Transverse colon (tissue), 4 donors: ENCODE measurements around the gene MYLK. TPM values are rescaled to one million over a fixed set of nuclear protein-coding genes. Genes with fewer than 3 reads are reported as not detected.

Experiments used
- DNase-seq: peaks from one replicate; pipeline ENCODE4 v3.0.0-alpha.2; 2019
- H3K27ac ChIP-seq, 4 donors: fragments of 200-600 bp; sonication (generic); 2 replicates each; pipeline ENCODE4 v1.5.1; 2016 to 2018; ENCODE audit warnings: inconsistent platforms in 4 of 4
- H3K27me3 ChIP-seq: fragments of 200-600 bp; sonication (generic); 2 replicates; pipeline ENCODE4 v1.5.1; 2017; ENCODE audit warnings: inconsistent platforms
- H3K36me3 ChIP-seq, 4 donors: fragments of 200-600 bp; sonication (generic); 2 replicates each; pipeline ENCODE4 v1.5.1; 2017 to 2019; ENCODE audit warnings: inconsistent platforms in 4 of 4
- H3K4me1 ChIP-seq, 4 donors: fragments of 200-600 bp; sonication (generic); 2 replicates each; pipeline ENCODE4 v1.5.1; 2017 to 2020; ENCODE audit warnings: inconsistent platforms in 4 of 4
- H3K4me3 ChIP-seq, 4 donors: fragments of 200-600 bp; sonication (generic); 1 replicate in 1 of 4; 2 replicates in 3 of 4; pipeline versions ENCODE4 v1.5.1 to v1.6.1; 2017 to 2019; ENCODE audit warnings: inconsistent platforms in 4 of 4
- H3K9me3 ChIP-seq, 2 donors: fragments of 200-600 bp; sonication (generic); 2 replicates each; pipeline ENCODE4 v1.5.1; 2017 to 2019; ENCODE audit warnings: inconsistent platforms in 2 of 2
- EP300 ChIP-seq: sonication (generic); formaldehyde crosslinking; IDR thresholded peaks from one replicate; pipeline ENCODE4 v1.6.1; 2017; ENCODE audit warnings: antibody characterized with exemption, low read depth
- POLR2A ChIP-seq: fragments of 450-650 bp; IDR thresholded peaks from one replicate; pipeline ENCODE4 v1.6.1; 2016; ENCODE audit warnings: antibody characterized with exemption, mild to moderate bottlenecking, moderate library complexity
- POLR2AphosphoS5 ChIP-seq, 3 donors: sonication (generic); formaldehyde crosslinking; IDR thresholded peaks; one replicate each; pipeline ENCODE4 v1.6.1; 2016; ENCODE audit warnings: antibody characterized with exemption in 3 of 3
- WGBS, 2 donors: methylation state at CpG; one replicate each; pipeline ENCODE4 v1.1.5; 2018; ENCODE audit warnings: low coverage in 1 of 2; 5-methylcytosine and 5-hydroxymethylcytosine counted together
- in situ Hi-C, 4 donors: fragments of 200-750 bp; cut with MboI; loops; one replicate each; pipeline versions ENCODE4 v1.15.0 to v1.15.1; 2017; ENCODE audit warnings: low sequenced_read_pairs in 3 of 4, low pct_ligation_motif_present in 1 of 4, low pct_unique_long_range_greater_than_20kb in 1 of 4
- intact Hi-C: fragments of 100-400 bp; cut with DNase I; formaldehyde crosslinking; loops from one replicate; pipeline ENCODE4 v1.15.1; 2023; ENCODE audit warnings: low total_unique reads
- total RNA-seq, 4 donors: library from RNA; depleted of rRNA; stranded (reverse); fragments of >200 nt; gene quantifications; one replicate each; pipeline ENCODE4 v1.1.0, GENCODE V29; 2016
- TF ChIP-seq, protein P1 (sequence below), 5 experiments: fragments of 200-600 bp in 3 of 5; fragments of 450-650 bp in 2 of 5; sonication (generic) in 3 of 5; IDR thresholded peaks; 1 replicate in 2 of 5; 2 replicates in 3 of 5; pipeline ENCODE4 v1.5.1; 2016 to 2017; ENCODE audit warnings: antibody characterized with exemption in 5 of 5, inconsistent platforms in 3 of 5, mild to moderate bottlenecking in 2 of 5, moderate library complexity in 1 of 5

The MYLK gene
- total RNA-seq, 4 donors from 2014 or later: 230 to 527 (median 349) TPM

DNA sequence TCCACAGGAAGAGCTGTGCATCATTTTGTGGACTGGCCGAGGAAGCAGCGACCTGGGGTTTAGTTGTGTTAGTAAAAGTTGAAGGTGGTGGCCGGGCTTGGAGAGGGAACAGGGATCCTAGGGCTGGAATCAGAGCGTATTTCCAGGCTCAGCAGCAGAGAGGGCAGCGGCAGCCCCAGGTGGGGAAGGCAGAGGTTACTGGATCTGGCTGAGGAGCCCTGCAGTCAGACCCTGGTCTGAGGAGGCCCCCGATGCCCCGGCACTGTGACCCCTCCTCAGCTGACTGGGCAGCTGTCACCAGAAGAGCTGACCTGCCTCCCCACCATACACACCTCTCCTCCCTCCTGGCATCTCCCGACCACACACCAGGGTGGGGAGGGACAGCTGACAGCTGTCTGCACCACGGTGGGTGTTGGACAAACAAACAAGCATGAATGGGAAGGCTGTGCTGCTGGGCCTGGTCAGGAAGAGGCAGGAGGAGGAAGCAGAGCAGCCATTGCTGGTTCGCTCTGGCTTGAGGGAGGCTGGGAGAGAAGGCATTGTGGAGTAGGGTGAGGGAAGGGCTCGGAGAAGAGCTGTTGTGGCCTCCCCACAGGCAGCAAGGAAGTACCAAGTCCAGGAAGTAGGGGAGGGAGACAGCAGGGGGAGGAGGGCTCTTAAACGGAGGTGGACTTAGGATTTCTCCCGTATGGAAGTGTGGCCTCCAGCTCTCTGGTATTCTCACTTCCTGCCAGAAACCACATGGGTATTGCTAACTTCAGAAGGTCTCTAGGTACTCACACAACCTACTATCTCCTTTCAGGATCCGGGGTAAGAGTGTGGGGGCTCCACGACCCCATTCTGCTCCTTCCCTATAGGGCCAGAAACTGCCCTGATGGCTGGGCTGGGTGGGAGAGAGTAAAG lies 249.7 kb downstream of the MYLK start:
- H3K4me3 ChIP-seq: no peak overlapping the region
- in situ Hi-C loops (no loop called here), intact Hi-C loops (no loop called here)
- no peaks in the 10 kb centered on the region for H3K9me3 ChIP-seq
- peak overlapping the region; percentile 58 to 81 (median 72) for H3K27ac ChIP-seq
- H3K36me3 ChIP-seq: peaks cover 0 to 4% (median 0%) of the 10 kb centered on the region in 4 donors
- DNase-seq: no peak
- TF ChIP-seq POLR2A (no peak), EP300 (no peak), POLR2AphosphoS5 (IDR thresholded peaks at IDR 0.05) (no peak)
- TF ChIP-seq, protein P1, sequence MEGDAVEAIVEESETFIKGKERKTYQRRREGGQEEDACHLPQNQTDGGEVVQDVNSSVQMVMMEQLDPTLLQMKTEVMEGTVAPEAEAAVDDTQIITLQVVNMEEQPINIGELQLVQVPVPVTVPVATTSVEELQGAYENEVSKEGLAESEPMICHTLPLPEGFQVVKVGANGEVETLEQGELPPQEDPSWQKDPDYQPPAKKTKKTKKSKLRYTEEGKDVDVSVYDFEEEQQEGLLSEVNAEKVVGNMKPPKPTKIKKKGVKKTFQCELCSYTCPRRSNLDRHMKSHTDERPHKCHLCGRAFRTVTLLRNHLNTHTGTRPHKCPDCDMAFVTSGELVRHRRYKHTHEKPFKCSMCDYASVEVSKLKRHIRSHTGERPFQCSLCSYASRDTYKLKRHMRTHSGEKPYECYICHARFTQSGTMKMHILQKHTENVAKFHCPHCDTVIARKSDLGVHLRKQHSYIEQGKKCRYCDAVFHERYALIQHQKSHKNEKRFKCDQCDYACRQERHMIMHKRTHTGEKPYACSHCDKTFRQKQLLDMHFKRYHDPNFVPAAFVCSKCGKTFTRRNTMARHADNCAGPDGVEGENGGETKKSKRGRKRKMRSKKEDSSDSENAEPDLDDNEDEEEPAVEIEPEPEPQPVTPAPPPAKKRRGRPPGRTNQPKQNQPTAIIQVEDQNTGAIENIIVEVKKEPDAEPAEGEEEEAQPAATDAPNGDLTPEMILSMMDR (IDR thresholded peaks at IDR 0.05): no peak
- no peaks in the 10 kb centered on the region for H3K27me3 ChIP-seq
- 68% methylated on average over 15 of the region's 15 CpGs; no CpG with 5 or more reads in 1 of the 2 donors for WGBS, 2 donors
- peaks cover 0 to 25% (median 9%) of the 10 kb centered on the region in 4 donors for H3K4me1 ChIP-seq

DNA sequence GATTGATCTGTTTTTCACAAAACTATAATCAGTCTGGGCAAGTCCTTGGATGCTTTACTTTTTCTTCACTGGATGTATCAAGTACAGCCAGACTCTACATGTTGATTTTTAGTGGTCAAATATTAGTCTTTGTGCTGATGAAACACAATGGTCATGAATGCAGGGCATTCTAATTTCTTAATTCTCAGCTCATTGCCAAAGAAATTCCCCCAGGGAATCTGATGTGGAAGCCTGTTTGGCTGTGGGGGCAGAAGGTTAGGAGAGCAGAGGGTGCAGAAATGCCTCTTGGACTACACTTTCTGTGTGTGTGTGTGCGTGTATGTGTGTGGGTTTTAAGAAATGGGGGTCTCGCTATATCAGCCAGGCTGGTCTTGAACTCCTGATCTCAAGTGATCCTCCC lies 250.6 kb downstream of the MYLK start:
- in situ Hi-C loops (no loop called here), intact Hi-C loops (no loop called here)
- peaks cover 0 to 25% (median 12%) of the 10 kb centered on the region in 4 donors for H3K4me1 ChIP-seq
- no peak for DNase-seq
- H3K9me3 ChIP-seq: no peaks in the 10 kb centered on the region
- TF ChIP-seq POLR2A (no peak), POLR2AphosphoS5 (IDR thresholded peaks at IDR 0.05) (no peak), EP300 (no peak)
- TF ChIP-seq, protein P1 (IDR thresholded peaks at IDR 0.05): no peak
- H3K27ac ChIP-seq: peak overlapping the region in 3 of 4 donors; percentile 66 to 81 (median 78)
- no peak overlapping the region for H3K4me3 ChIP-seq
- peaks cover 0 to 4% (median 0%) of the 10 kb centered on the region in 4 donors for H3K36me3 ChIP-seq
- 86% methylated on average over 2 of the region's 2 CpGs; no CpG with 5 or more reads in 1 of the 2 donors for WGBS, 2 donors
- no peaks in the 10 kb centered on the region for H3K27me3 ChIP-seq

DNA sequence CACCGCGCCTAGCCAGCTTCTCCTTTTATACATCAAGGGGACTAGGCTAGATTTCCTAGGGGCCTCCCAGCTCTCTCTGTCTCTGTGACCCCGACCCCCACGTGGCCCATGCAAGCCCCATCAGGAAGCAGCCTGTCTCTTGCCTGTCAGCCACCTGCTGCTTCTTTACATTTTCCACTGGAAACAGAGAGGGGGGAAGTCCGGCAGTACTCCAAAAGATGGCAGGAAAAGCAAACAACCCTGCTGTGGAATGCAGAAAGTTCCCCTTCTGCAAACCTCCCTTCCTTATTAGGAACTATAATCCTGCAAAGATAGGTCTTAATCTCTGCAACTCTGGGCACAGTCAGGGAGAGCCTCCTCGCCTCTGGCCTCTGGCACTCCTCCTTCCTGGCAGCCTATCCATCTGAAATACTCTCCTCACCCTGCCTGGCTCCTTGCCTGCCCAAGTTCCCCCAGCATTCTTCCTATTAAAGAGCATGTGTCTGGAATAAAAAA lies 251.9 kb downstream of the MYLK start:
- Histone ChIP-seq H3K4me1 (peaks cover 0 to 25% (median 12%) of the 10 kb centered on the region in 4 donors), H3K27ac (peak overlapping the region; percentile 10 to 81 (median 72)), H3K4me3 (no peak overlapping the region), H3K36me3 (peaks cover 0 to 2% (median 0%) of the 10 kb centered on the region in 4 donors), H3K9me3 (no peaks in the 10 kb centered on the region), H3K27me3 (no peaks in the 10 kb centered on the region)
- TF ChIP-seq POLR2AphosphoS5 (IDR thresholded peaks at IDR 0.05): peak in 2 of 3 donors; percentile 4 to 12
- TF ChIP-seq POLR2A: no peak
- in situ Hi-C loops (no loop called here), intact Hi-C loops (no loop called here)
- peak; percentile 25 for DNase-seq
- 44 to 62% methylated on average over 1 to 6 of the region's 6 CpGs for WGBS, 2 donors

DNA sequence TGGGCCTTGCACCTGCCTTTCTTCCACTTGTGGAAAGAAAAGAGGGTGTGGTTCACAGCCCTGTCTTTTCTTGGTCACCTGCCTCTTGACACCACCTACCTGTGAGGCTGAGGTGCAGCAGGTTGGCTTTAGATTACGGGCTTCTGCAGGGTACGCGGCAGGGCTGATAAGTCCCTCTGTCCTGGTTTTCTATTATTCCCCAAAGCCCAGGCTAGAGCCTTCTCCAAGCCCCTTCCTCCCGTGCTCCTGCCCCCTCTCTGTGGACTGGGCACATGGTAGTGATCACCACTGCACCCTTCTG lies 254.4 kb downstream of the MYLK start:
- H3K27me3 ChIP-seq: no peaks in the 10 kb centered on the region
- peaks cover 0 to 18% (median 8%) of the 10 kb centered on the region in 4 donors for H3K4me1 ChIP-seq
- DNase-seq: no peak
- H3K36me3 ChIP-seq: peaks cover 0 to 9% (median 0%) of the 10 kb centered on the region in 4 donors
- in situ Hi-C loops: no loop called here
- TF ChIP-seq POLR2A (no peak), POLR2AphosphoS5 (IDR thresholded peaks at IDR 0.05) (no peak), EP300 (no peak)
- TF ChIP-seq, protein P1 (IDR thresholded peaks at IDR 0.05): no peak
- no peak overlapping the region for H3K4me3 ChIP-seq
- 86 to 90% methylated on average over 1 to 4 of the region's 4 CpGs for WGBS, 2 donors
- peak overlapping the region in 3 of 4 donors; percentile 66 to 81 (median 78) for H3K27ac ChIP-seq
- intact Hi-C loops: no loop called here
- H3K9me3 ChIP-seq: no peaks in the 10 kb centered on the region
